Coronary artery (tissue), 2 donors: Measurements from ENCODE around the gene TRMT6.

Source experiments
- DNase-seq: peaks from one replicate; pipeline ENCODE4 v3.0.0-alpha.2; 2017; ENCODE audit warnings: low spot score
- H3K27ac ChIP-seq, 2 donors: fragments of 200-600 bp; sonication (generic); one replicate each; pipeline ENCODE4 v1.5.1; 2016 to 2019
- H3K4me3 ChIP-seq: fragments of 200-600 bp; sonication (generic); 2 replicates; pipeline ENCODE4 v1.5.1; 2016; ENCODE audit warnings: mild to moderate bottlenecking, moderate library complexity
- CTCF ChIP-seq: fragments of 200-600 bp; sonication (generic); IDR thresholded peaks from one replicate; pipeline ENCODE4 v1.5.1; 2019; ENCODE audit warnings: antibody characterized with exemption

Gene TRMT6

GRCh38 chr20:5910186-5910585 is 40.1 kb downstream of the TRMT6 start:
- TF ChIP-seq CTCF, result no peak
- H3K27ac ChIP-seq, result no peak overlapping the region
- no peak for DNase-seq

GRCh38 chr20:5908981-5909380 is 41.4 kb downstream of the TRMT6 start:
- TF ChIP-seq CTCF, result no peak
- no peak overlapping the region for H3K4me3 ChIP-seq
- DNase-seq, result no peak
- no peak overlapping the region for H3K27ac ChIP-seq

More at GRCh38 chr20:5910186-5910585, 40.1 kb downstream of the TRMT6 start:
- no peak overlapping the region for H3K4me3 ChIP-seq

GRCh38 chr20:5900908-5901307 is 49.4 kb downstream of the TRMT6 start:
- no peak overlapping the region for H3K4me3 ChIP-seq
- no peak for TF ChIP-seq CTCF
- no peak for DNase-seq
- H3K27ac ChIP-seq, result no peak overlapping the region

- Histone ChIP-seq H3K4me3 (no peak overlapping the region), H3K27ac (no peak overlapping the region)
- TF ChIP-seq CTCF, result no peak
- no peak for DNase-seq
Observed at GRCh38 chr20:5899444-5899843, 50.9 kb downstream of the TRMT6 start.

GRCh38 chr20:5895626-5896025 is 54.7 kb downstream of the TRMT6 start:
- Histone ChIP-seq H3K27ac (no peak overlapping the region), H3K4me3 (no peak overlapping the region)
- TF ChIP-seq CTCF, result no peak
- no peak for DNase-seq

GRCh38 chr20:5893621-5894020 is 56.7 kb downstream of the TRMT6 start:
- H3K4me3 ChIP-seq, result no peak overlapping the region
- TF ChIP-seq CTCF, result no peak
- no peak for DNase-seq
- H3K27ac ChIP-seq, result no peak overlapping the region

- no peak for DNase-seq
- Histone ChIP-seq H3K27ac (no peak overlapping the region), H3K4me3 (no peak overlapping the region)
- TF ChIP-seq CTCF, result no peak
Observed at GRCh38 chr20:5893052-5893451, 57.3 kb downstream of the TRMT6 start.
